Measurements from ENCODE around the gene DPP6. TPM values are rescaled to one million over a fixed set of nuclear protein-coding genes. Genes with fewer than 3 reads are reported as not detected.

Gene DPP6
- total RNA-seq, 1 donor from 2014 or later: not detected

GRCh38 chr7:154906736-154907355 is 854.6 kb downstream of the DPP6 start:
- no peak for DNase-seq (ENCODE audit: low read depth in 2 of 2)

GRCh38 chr7:154907651-154908620 is 855.7 kb downstream of the DPP6 start:
- DNase-seq (ENCODE audit: low read depth in 2 of 2): no peak

- no peak for DNase-seq (ENCODE audit: low read depth in 2 of 2)
These were observed 857.3 kb downstream of the DPP6 start for GRCh38 chr7:154909241-154910105.

GRCh38 chr7:154910125-154910524 is 857.9 kb downstream of the DPP6 start:
- DNase-seq (ENCODE audit: low read depth in 2 of 2): no peak

GRCh38 chr7:154910977-154911376 is 858.8 kb downstream of the DPP6 start:
- no peak for DNase-seq (ENCODE audit: low read depth in 2 of 2)

GRCh38 chr7:154911411-154911810 is 859.2 kb downstream of the DPP6 start:
- DNase-seq (ENCODE audit: low read depth in 2 of 2): no peak

- DNase-seq (ENCODE audit: low read depth in 2 of 2): no peak
These were observed 859.8 kb downstream of the DPP6 start for GRCh38 chr7:154911862-154912455.

GRCh38 chr7:154912871-154913637 is 860.9 kb downstream of the DPP6 start:
- no peak for DNase-seq (ENCODE audit: low read depth in 2 of 2)

- DNase-seq (ENCODE audit: low read depth in 2 of 2): peak; percentile 29 to 68
These were observed 861.6 kb downstream of the DPP6 start for GRCh38 chr7:154913638-154914307.

- DNase-seq (ENCODE audit: low read depth in 2 of 2): no peak
These were observed 862.3 kb downstream of the DPP6 start for GRCh38 chr7:154914308-154914995.

- no peak for DNase-seq (ENCODE audit: low read depth in 2 of 2)
These were observed 862.8 kb downstream of the DPP6 start for GRCh38 chr7:154914996-154915380.

- no peak for DNase-seq (ENCODE audit: low read depth in 2 of 2)
These were observed 863.4 kb downstream of the DPP6 start for GRCh38 chr7:154915600-154915999.

- DNase-seq (ENCODE audit: low read depth in 2 of 2): no peak
These were observed 864.2 kb downstream of the DPP6 start for GRCh38 chr7:154916381-154916780.

- no peak for DNase-seq (ENCODE audit: low read depth in 2 of 2)
These were observed 864.9 kb downstream of the DPP6 start for GRCh38 chr7:154916856-154917807.

GRCh38 chr7:154917808-154918160 is 865.6 kb downstream of the DPP6 start:
- DNase-seq (ENCODE audit: low read depth in 2 of 2): no peak

- DNase-seq (ENCODE audit: low read depth in 2 of 2): no peak
These were observed 866.1 kb downstream of the DPP6 start for GRCh38 chr7:154918266-154918665.

- DNase-seq (ENCODE audit: low read depth in 2 of 2): no peak
These were observed 866.5 kb downstream of the DPP6 start for GRCh38 chr7:154918741-154919140.

All from dermis microvascular lymphatic vessel endothelial cell (primary cell).